Suprapubic skin (tissue), 4 donors: ENCODE measurements around the gene CCNT2.

Experiments
- CTCF ChIP-seq, 2 donors: fragments of 200-600 bp in 1 of 2; fragments of 450-650 bp in 1 of 2; sonication (generic) in 1 of 2; IDR thresholded peaks; one replicate each; pipeline ENCODE4 v1.5.1; 2016 to 2019; ENCODE audit warnings: antibody characterized with exemption in 2 of 2, mild to moderate bottlenecking in 1 of 2, moderate library complexity in 1 of 2
- EP300 ChIP-seq: sonication (generic); formaldehyde crosslinking; IDR thresholded peaks from one replicate; pipeline ENCODE4 v1.6.1; 2017; ENCODE audit warnings: antibody characterized with exemption
- POLR2A ChIP-seq, 2 donors: fragments of 450-650 bp; IDR thresholded peaks; one replicate each; pipeline ENCODE4 v1.6.1; 2017; ENCODE audit warnings: antibody characterized with exemption in 2 of 2, mild to moderate bottlenecking in 2 of 2, moderate library complexity in 2 of 2
- POLR2AphosphoS5 ChIP-seq, 3 donors: sonication (generic); formaldehyde crosslinking; IDR thresholded peaks; one replicate each; pipeline ENCODE4 v1.6.1; 2017; ENCODE audit warnings: antibody characterized with exemption in 3 of 3

- no peak for TF ChIP-seq POLR2A (IDR thresholded peaks at IDR 0.05)
- TF ChIP-seq CTCF (IDR thresholded peaks at IDR 0.05) = no peak
- no peak for TF ChIP-seq POLR2AphosphoS5 (IDR thresholded peaks at IDR 0.05)
- TF ChIP-seq EP300 = no peak
Observed at GRCh38 chr2:134883552-134884293, 34.9 kb upstream of the CCNT2 start.
